DND-41 (cell line): ENCODE data around the gene RLN1.

ENCODE experiments used
- CTCF ChIP-seq: IDR thresholded peaks from 2 replicates; pipeline ENCODE4 v1.5.1; 2012; ENCODE audit warnings: borderline replicate concordance, low read length, moderate library complexity, mild to moderate bottlenecking; ENCODE audit not compliant: poor library complexity, severe bottlenecking; ENCODE audit errors: extremely low read depth
- EZH2 ChIP-seq: IDR thresholded peaks from 3 replicates; pipeline ENCODE4 v1.6.1; 2012; ENCODE audit warnings: borderline replicate concordance, low read depth, mild to moderate bottlenecking, moderate library complexity, low read length, inconsistent platforms; ENCODE audit not compliant: severe bottlenecking

- no peak for TF ChIP-seq CTCF
- TF ChIP-seq EZH2 = no peak
Measured at GRCh38 chr9:5364294-5365024, 24.8 kb upstream of the RLN1 start.
